Ascending aorta (tissue), 2 donors: ENCODE measurements around the gene CARS1. TPM values are rescaled to one million over a fixed set of nuclear protein-coding genes. Genes with fewer than 3 reads are reported as not detected.

Experiments used
- DNase-seq, 2 donors: peaks; one replicate each; pipeline ENCODE4 v3.0.0-alpha.2; 2019; ENCODE audit warnings: low spot score in 2 of 2
- H3K27ac ChIP-seq, 2 donors: fragments of 200-600 bp; sonication (generic); one replicate each; pipeline ENCODE4 v1.5.1; 2016 to 2017; ENCODE audit warnings: mild to moderate bottlenecking in 1 of 2
- H3K27me3 ChIP-seq: fragments of 200-600 bp; sonication (generic); one replicate; pipeline ENCODE4 v1.5.1; 2017
- H3K36me3 ChIP-seq, 2 donors: fragments of 200-600 bp; sonication (generic); one replicate each; pipeline ENCODE4 v1.5.1; 2016
- H3K4me1 ChIP-seq, 2 donors: fragments of 200-600 bp; sonication (generic); one replicate each; pipeline ENCODE4 v1.5.1; 2016 to 2017; ENCODE audit warnings: mild to moderate bottlenecking in 1 of 2
- H3K4me3 ChIP-seq, 2 donors: fragments of 200-600 bp; sonication (generic); one replicate each; pipeline ENCODE4 v1.5.1; 2016 to 2017; ENCODE audit warnings: mild to moderate bottlenecking in 1 of 2
- H3K9me3 ChIP-seq, 2 donors: fragments of 200-600 bp; sonication (generic); one replicate each; pipeline ENCODE4 v1.5.1; 2016
- CTCF ChIP-seq, 3 experiments: fragments of 200-600 bp in 2 of 3; fragments of 450-650 bp in 1 of 3; sonication (generic) in 2 of 3; IDR thresholded peaks; one replicate each; pipeline ENCODE4 v1.5.1; 2016 to 2019; ENCODE audit warnings: antibody characterized with exemption in 3 of 3, mild to moderate bottlenecking in 1 of 3, moderate library complexity in 1 of 3
- intact Hi-C: fragments of 100-400 bp; cut with DNase I; formaldehyde crosslinking; loops from one replicate; pipeline ENCODE4 v1.15.1; 2023
- total RNA-seq: library from RNA; depleted of rRNA; stranded (reverse); fragments of >200 nt; gene quantifications from one replicate; pipeline ENCODE4 v1.1.0, GENCODE V29; 2016

CARS1 gene
- total RNA-seq, 1 donor from 2014 or later = 51.4 TPM

GRCh38 chr11:3036419-3036818 is 20.8 kb downstream of the CARS1 start:
- DNase-seq = no peak
- TF ChIP-seq CTCF (IDR thresholded peaks at IDR 0.05) = no peak
- H3K27ac ChIP-seq = no peak overlapping the region
- no peaks in the 10 kb centered on the region for H3K9me3 ChIP-seq
- no peak overlapping the region for H3K4me3 ChIP-seq
- H3K4me1 ChIP-seq = no peaks in the 10 kb centered on the region
- peaks cover 61 to 82% of the 10 kb centered on the region in 2 donors for H3K36me3 ChIP-seq
- no peaks in the 10 kb centered on the region for H3K27me3 ChIP-seq
- intact Hi-C loops = loop anchor here (2.0 to 5.0 kb wide), 2 partner anchors 70 to 181 kb away; partner anchors contain the start of gene MRGPRG

- H3K4me1 ChIP-seq = no peaks in the 10 kb centered on the region
- H3K9me3 ChIP-seq = no peaks in the 10 kb centered on the region
- no peaks in the 10 kb centered on the region for H3K27me3 ChIP-seq
- peaks cover 53 to 76% of the 10 kb centered on the region in 2 donors for H3K36me3 ChIP-seq
- H3K27ac ChIP-seq = no peak overlapping the region
- DNase-seq = no peak
- no peak for TF ChIP-seq CTCF (IDR thresholded peaks at IDR 0.05)
- no peak overlapping the region for H3K4me3 ChIP-seq
- intact Hi-C loops = loop anchor here (5.0 kb wide), 1 partner anchor 182 kb away; the partner anchor contains the start of gene MRGPRG
Measured at GRCh38 chr11:3035333-3035732, 21.9 kb downstream of the CARS1 start.

GRCh38 chr11:3030289-3031070 is 26.7 kb downstream of the CARS1 start:
- peaks cover 60 to 69% of the 10 kb centered on the region in 2 donors for H3K36me3 ChIP-seq
- no peak overlapping the region for H3K27ac ChIP-seq
- no peaks in the 10 kb centered on the region for H3K9me3 ChIP-seq
- H3K4me3 ChIP-seq = no peak overlapping the region
- H3K27me3 ChIP-seq = no peaks in the 10 kb centered on the region
- no peak for DNase-seq
- TF ChIP-seq CTCF (IDR thresholded peaks at IDR 0.05) = no peak
- no peaks in the 10 kb centered on the region for H3K4me1 ChIP-seq
- intact Hi-C loops = no loop called here

- TF ChIP-seq CTCF (IDR thresholded peaks at IDR 0.05) = no peak
- intact Hi-C loops = no loop called here
- peaks cover 66 to 74% of the 10 kb centered on the region in 2 donors for H3K36me3 ChIP-seq
Measured at GRCh38 chr11:3028813-3029212, 28.4 kb downstream of the CARS1 start.

GRCh38 chr11:3026803-3027202 is 30.4 kb downstream of the CARS1 start:
- no peaks in the 10 kb centered on the region for H3K9me3 ChIP-seq
- intact Hi-C loops = no loop called here
- H3K27ac ChIP-seq = no peak overlapping the region
- H3K36me3 ChIP-seq = peaks cover 56 to 61% of the 10 kb centered on the region in 2 donors
- no peak for DNase-seq
- no peak for TF ChIP-seq CTCF (IDR thresholded peaks at IDR 0.05)
- H3K4me3 ChIP-seq = no peak overlapping the region
- H3K27me3 ChIP-seq = no peaks in the 10 kb centered on the region
- H3K4me1 ChIP-seq = peaks cover 0 to 3% of the 10 kb centered on the region in 2 donors

More at GRCh38 chr11:3028813-3029212, 28.4 kb downstream of the CARS1 start:
- no peaks in the 10 kb centered on the region for H3K27me3 ChIP-seq
- DNase-seq = no peak
- no peaks in the 10 kb centered on the region for H3K9me3 ChIP-seq
- no peak overlapping the region for H3K4me3 ChIP-seq
- H3K4me1 ChIP-seq = no peaks in the 10 kb centered on the region
- H3K27ac ChIP-seq = no peak overlapping the region
